ENCODE results near the gene ZCCHC10.
"Not testable (repeated sequence)": the region's sequence is repeated elsewhere in the genome, so short reads cannot be mapped to it uniquely, and the experiment has no call there.

The ZCCHC10 gene

GRCh38 chr5:133029416-133029815, 3.1 kb upstream of the ZCCHC10 start:
- H3K4me3 ChIP-seq (ENCODE audit: low read depth, low read length): no peak overlapping the region
- no peak for TF ChIP-seq CTCF (conservative IDR thresholded peaks at IDR 0.05; ENCODE audit: low read depth, low read length)
- no peak for DNase-seq (ENCODE audit: low read depth)

- H3K4me3 ChIP-seq (ENCODE audit: low read depth, low read length): peak overlapping the region; percentile 96
- DNase-seq (ENCODE audit: low read depth): no peak
- TF ChIP-seq CTCF (conservative IDR thresholded peaks at IDR 0.05; ENCODE audit: low read depth, low read length): no peak
These were observed 360 bp upstream of the ZCCHC10 start for GRCh38 chr5:133026664-133027153.

- H3K4me3 ChIP-seq (ENCODE audit: low read depth, low read length); DNase-seq (ENCODE audit: low read depth): not testable (repeated sequence)
These were observed 6.9 kb downstream of the ZCCHC10 start for GRCh38 chr5:133019471-133019870.

- TF ChIP-seq CTCF (conservative IDR thresholded peaks at IDR 0.05; ENCODE audit: low read depth, low read length): no peak
- DNase-seq (ENCODE audit: low read depth): no peak
- H3K4me3 ChIP-seq (ENCODE audit: low read depth, low read length): no peak overlapping the region
These were observed 8.4 kb downstream of the ZCCHC10 start for GRCh38 chr5:133017964-133018363.

GRCh38 chr5:133015466-133015865, 10.9 kb downstream of the ZCCHC10 start:
- no peak for DNase-seq (ENCODE audit: low read depth)
- H3K4me3 ChIP-seq (ENCODE audit: low read depth, low read length): no peak overlapping the region
- no peak for TF ChIP-seq CTCF (conservative IDR thresholded peaks at IDR 0.05; ENCODE audit: low read depth, low read length)

- DNase-seq (ENCODE audit: low read depth); H3K4me3 ChIP-seq (ENCODE audit: low read depth, low read length): not testable (repeated sequence)
These were observed 17.9 kb downstream of the ZCCHC10 start for GRCh38 chr5:133008455-133008854.

GRCh38 chr5:133006653-133007052, 19.7 kb downstream of the ZCCHC10 start:
- peak; percentile 69 for DNase-seq (ENCODE audit: low read depth)
- no peak for TF ChIP-seq CTCF (conservative IDR thresholded peaks at IDR 0.05; ENCODE audit: low read depth, low read length)
- no peak overlapping the region for H3K4me3 ChIP-seq (ENCODE audit: low read depth, low read length)

- TF ChIP-seq CTCF (conservative IDR thresholded peaks at IDR 0.05; ENCODE audit: low read depth, low read length): no peak
- no peak overlapping the region for H3K4me3 ChIP-seq (ENCODE audit: low read depth, low read length)
- DNase-seq (ENCODE audit: low read depth): no peak
These were observed 27.1 kb downstream of the ZCCHC10 start for GRCh38 chr5:132999246-132999645.

Measured in choroid plexus epithelial cell (primary cell).